ENCODE measurements around the gene UNC79.
A peak's percentile ranks its signal among the peaks of the same experiment; 100 is the strongest.

Gene UNC79

GRCh38 chr14:93691042-93691780, 260.5 kb downstream of the UNC79 start:
- intact Hi-C loops (cut with DNase I) = no loop called here
- peak in 13 of 42 donors; percentile 18 to 64 (median 39) for DNase-seq

GRCh38 chr14:93693914-93694313, 263.2 kb downstream of the UNC79 start:
- intact Hi-C loops (cut with DNase I) = no loop called here
- no peak for DNase-seq

GRCh38 chr14:93700928-93701327, 270.2 kb downstream of the UNC79 start:
- intact Hi-C loops (cut with DNase I) = no loop called here
- DNase-seq = no peak

- intact Hi-C loops (cut with DNase I) = no loop called here
- no peak for DNase-seq
Observed at GRCh38 chr14:93701562-93701961, 270.8 kb downstream of the UNC79 start.

- DNase-seq = no peak
- intact Hi-C loops (cut with DNase I) = no loop called here
Observed at GRCh38 chr14:93702946-93703345, 272.2 kb downstream of the UNC79 start.

GRCh38 chr14:93703941-93704340, 273.2 kb downstream of the UNC79 start:
- peak in 1 of 42 donors; percentile 18 for DNase-seq
- intact Hi-C loops (cut with DNase I) = no loop called here

- intact Hi-C loops (cut with DNase I) = no loop called here
- peak in 1 of 42 donors; percentile 17 for DNase-seq
Observed at GRCh38 chr14:93705513-93706156, 274.9 kb downstream of the UNC79 start.

GRCh38 chr14:93706360-93706955, 275.7 kb downstream of the UNC79 start:
- intact Hi-C loops (cut with DNase I) = no loop called here
- DNase-seq = peak in 1 of 42 donors; percentile 19

- DNase-seq = no peak
- intact Hi-C loops (cut with DNase I) = no loop called here
Observed at GRCh38 chr14:93707475-93707874, 276.7 kb downstream of the UNC79 start.

- peak in 2 of 42 donors; percentile 1 to 26 for DNase-seq
- intact Hi-C loops (cut with DNase I) = no loop called here
Observed at GRCh38 chr14:93708311-93708734, 277.6 kb downstream of the UNC79 start.

GRCh38 chr14:93708800-93709199, 278.1 kb downstream of the UNC79 start:
- DNase-seq = peak in 3 of 42 donors; percentile 7 to 43 (median 33)
- intact Hi-C loops (cut with DNase I) = no loop called here

- DNase-seq = peak in 1 of 42 donors; percentile 25
- intact Hi-C loops (cut with DNase I) = no loop called here
Observed at GRCh38 chr14:93709249-93709648, 278.5 kb downstream of the UNC79 start.

GRCh38 chr14:93712079-93712837, 281.5 kb downstream of the UNC79 start:
- peak in 4 of 42 donors; percentile 14 to 35 (median 20) for DNase-seq
- intact Hi-C loops (cut with DNase I) = no loop called here

GRCh38 chr14:93712838-93713724, 282.3 kb downstream of the UNC79 start:
- intact Hi-C loops (cut with DNase I) = no loop called here
- peak in 16 of 42 donors; percentile 20 to 70 (median 42) for DNase-seq

GRCh38 chr14:93713726-93714405, 283.1 kb downstream of the UNC79 start:
- DNase-seq = peak in 4 of 42 donors; percentile 6 to 40 (median 22)
- intact Hi-C loops (cut with DNase I) = no loop called here

- intact Hi-C loops (cut with DNase I) = no loop called here
- peak in 2 of 42 donors; percentile 3 to 22 for DNase-seq
Observed at GRCh38 chr14:93714605-93715004, 283.9 kb downstream of the UNC79 start.

GRCh38 chr14:93715279-93715927, 284.7 kb downstream of the UNC79 start:
- DNase-seq = peak in 2 of 42 donors; percentile 11 to 33
- intact Hi-C loops (cut with DNase I) = no loop called here
